Stimulated activated CD4-positive, alpha-beta T cell treated with anti-CD3 and anti-CD28 coated beads, Interleukin-2, amount 100 ng/mL, for 4 hours (primary cell): ENCODE data around the gene NEK6.

ENCODE experiments used
- DNase-seq: peaks from one replicate; pipeline ENCODE4 v3.0.0-alpha.2; 2020; ENCODE audit warnings: low read depth

NEK6 gene

DNA sequence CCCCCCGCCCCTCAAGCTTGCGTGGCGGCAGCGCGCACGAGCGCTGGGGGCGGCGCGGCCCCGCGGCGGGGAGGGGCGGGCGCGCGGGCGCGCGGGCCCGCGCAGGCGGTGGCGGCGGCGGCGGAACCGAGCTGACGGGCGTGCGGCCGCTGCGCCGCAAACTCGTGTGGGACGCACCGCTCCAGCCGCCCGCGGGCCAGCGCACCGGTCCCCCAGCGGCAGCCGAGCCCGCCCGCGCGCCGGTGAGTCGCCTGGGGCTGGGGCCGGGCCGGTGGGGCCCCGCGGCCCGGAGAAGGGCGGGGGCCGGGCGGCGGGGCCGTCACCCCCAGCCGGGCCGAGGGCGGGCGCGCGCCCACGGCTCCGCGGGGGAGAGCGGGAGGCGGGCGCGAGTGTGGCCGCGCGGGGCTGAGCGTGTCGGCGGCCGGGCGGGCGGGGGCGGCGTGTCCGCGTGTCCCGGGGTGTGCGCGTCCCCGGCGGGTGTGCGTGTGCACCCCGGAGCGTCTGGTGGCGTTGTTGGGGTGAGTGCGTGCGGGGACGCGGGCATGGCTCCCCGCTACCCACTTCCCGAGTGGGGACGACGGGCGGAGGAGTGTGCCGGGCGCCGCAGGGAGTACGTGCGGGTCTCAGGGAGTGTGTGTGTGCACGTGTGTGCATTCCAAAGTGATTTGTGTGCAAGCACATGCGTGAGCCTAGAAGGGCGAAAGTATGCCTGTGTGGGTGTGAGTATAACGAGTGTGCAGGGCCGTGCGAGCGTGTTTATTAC, at the start of gene NEK6:
Gene NEK6 (plus strand): TSS at position 106 of the 763 bp plus-strand sequence. CDS start 44,016 bp downstream, outside the sequence.
- DNase-seq: peak; percentile 16

DNA sequence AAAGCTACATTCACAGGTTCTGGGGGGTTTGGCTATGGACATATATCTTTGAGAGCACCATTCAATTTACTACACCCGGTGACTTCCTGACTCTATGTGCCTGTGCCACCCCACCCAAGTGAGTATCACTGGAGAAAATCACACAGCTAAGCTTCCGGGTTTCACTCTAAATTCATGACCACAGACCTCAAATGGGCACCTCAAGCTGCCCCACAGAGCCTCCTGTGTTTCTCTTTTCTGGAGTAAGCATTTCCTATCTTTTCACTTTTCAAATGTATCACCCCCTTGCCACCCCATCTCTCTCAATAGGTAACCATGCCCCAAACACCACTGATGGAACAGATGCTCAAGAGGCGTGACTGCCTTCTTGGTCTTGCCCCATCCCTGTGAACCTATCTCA, 49.2 kb upstream of the NEK6 start:
- DNase-seq: no peak

DNA sequence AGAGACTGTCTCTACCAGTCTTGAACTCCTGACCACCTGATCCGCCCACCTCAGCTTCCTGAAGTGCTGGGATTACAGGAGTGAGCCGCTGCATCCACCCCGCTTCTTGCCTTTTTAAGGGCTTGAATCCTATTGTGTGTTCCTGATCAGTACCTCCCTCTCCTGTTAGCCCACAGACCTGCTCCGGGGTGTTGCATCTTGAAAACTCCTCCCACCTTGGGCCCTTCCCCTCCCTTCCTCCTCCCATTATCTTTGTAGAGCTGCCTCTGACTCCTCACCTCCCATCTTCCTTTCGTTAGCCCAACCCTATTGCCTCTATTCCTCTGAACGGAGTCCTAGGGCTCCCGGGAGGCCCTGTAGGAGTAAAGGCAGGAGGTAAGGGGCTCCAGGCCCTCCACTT, 48.5 kb upstream of the NEK6 start:
- no peak for DNase-seq

DNA sequence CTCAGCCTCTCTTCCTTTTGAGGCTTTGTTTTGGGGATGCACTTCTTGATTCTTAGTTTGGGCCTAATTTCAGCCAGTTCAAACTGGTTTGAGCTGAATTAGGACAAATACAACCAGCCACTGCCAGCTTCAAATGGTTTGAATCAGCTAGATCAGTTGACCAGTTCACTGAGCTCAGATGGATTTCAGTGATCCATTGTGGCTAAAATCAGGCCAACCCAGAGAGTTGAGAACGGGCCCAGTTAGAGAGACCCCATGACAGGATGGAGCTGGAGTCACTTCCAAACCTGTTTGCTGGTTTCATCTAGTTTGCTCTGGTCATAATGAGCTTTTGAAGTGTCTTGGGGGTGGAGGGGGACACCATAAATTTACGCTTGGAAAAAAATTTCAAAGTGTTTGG, 48.0 kb upstream of the NEK6 start:
- no peak for DNase-seq

DNA sequence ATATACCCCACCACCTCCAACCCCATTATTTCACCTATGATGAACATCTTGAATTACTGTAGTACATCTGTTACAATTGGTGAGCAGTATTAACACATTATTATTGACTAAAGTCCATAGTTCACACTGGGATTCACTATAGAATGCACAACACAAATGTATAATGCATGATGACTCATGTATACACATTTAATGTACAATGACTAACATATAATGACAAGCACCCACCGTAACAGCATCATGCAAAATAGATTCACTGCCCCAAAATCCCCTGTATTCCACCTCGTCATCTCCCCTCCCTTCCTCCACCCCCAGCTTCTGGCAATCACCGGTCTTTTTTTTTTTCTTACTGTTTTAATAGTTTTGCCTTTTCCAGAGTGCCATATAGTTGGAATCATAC, 47.1 kb upstream of the NEK6 start:
- DNase-seq: no peak

DNA sequence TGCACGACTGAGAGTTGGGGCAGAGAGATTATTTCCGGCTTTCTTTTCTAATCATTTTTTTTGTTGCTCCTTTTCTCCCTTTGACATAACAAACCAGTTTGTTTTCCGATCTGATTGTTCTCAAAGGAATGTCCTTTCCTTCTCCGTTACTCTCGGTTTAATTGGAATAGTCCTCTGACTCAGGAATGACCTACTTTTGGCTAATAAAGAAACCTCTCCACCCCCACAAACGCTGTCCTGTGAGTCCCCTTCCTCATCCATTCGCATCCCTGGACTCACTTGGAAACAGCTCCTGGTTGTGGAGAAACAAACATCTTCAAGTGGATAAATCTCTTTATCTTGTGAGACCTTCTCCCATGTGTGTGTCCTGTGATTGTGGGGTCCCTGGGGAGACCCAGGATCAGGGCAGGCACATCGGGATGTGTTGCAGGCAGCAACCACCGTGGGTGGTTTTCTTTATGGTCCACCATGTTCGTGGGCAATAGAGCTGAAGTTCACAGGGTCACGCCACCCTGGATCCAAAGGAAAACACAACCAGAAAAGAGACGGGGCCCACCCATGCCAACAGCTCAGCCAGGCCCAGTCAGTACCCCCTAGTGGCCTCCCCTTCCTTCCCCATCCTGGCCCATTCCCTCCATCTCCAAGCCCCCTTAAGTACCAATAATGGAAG, 45.2 kb upstream of the NEK6 start:
- no peak for DNase-seq

DNA sequence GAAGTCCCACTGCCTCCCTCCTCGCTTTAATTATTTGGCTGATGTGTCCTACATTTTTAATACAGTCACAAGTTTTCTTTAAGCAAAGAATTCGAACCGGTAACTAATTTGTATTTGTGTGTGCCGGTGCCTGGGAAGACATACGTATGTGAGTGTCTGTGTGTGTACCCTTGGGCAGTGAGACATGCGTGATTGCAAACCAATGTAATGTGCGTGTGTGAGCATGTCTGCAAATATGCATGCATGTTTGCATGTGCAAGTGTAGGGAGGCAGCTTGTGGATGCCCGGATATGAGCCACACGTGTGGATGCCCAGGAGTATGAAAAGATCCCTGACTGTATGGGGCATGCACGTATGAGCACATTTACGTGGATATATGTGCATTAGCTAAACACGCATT, 44.4 kb upstream of the NEK6 start:
- DNase-seq: no peak

DNA sequence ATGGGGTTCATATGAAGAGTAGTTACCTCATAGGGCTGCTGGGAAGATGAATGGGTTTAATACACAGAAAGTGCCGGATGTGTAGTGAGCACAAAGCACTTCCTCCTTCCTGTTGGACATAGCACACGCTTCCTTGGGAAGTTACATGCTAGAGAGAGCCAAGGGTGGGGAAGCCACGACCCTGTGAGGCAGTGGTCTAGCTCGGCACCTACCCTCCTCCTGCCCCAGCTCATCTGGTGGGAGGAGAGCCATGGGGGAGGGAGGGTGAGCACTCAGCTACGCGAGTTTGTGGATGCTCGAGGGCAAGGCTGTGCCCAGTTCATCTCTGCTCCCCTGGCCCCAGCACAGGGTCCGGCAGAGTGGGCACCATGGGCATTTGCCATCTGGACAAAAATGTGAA, 43.6 kb upstream of the NEK6 start:
- DNase-seq: no peak

DNA sequence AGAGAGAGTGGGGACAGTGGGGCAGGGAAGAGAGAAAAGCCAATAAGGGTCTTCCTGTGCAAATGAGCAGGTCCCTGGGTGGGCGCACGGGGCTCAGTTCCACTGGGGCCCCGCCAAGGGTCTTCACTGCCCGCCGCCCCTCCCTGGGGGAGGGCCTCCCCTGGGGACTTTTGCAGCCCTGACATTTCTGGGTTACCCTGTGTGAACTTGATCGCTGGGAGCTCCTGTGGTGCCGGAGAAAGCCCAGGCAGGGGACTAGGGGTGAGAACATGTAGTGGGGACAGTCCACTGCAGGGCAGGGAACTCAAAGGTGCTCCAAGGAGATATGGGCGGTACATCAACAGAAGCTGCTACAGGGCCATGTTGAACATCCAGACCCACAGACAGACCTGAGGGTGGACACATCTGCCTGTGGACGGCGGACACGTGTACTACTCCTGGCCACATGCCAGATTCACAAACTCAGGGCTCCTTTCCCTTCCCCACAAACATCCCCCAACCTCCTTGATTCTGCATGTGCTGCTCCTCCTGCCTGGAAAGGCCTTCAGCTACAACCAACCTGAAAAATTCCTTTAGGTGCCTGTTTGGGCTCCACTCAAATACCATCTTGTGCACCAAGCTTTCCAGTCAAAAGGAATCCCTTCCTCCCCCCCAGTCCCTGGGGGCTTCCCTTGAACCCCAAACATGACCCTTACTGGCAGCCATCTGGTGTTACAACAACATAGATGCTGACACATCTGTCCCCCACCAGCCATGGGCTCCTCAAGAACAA, 43.0 kb upstream of the NEK6 start:
- DNase-seq: no peak

DNA sequence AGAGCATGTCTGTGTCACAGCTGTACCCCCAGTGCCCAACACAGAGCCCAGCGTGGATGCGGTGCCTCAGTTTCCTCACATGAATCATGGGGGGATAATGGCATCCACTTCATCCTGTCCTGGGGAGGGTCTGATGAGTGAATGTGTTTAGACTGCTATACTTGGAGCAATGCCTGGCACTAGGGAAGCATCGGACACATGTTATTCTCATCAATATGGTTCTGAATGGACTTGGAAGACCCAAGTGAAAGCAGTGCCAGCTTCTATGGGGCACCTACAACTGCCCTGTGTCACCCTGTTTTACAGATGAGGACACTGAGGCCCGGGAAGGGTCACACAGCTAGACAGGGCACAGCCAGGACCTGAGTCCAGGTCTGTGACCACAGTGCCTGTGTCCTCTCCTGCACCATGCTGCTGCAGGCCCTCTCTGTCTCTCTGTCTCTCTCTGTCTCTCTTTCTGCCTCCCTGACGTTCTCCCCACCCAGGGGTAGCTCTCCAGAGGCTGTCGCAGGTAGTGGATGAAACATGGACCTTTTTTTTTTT, 42.3 kb upstream of the NEK6 start:
- DNase-seq: no peak

DNA sequence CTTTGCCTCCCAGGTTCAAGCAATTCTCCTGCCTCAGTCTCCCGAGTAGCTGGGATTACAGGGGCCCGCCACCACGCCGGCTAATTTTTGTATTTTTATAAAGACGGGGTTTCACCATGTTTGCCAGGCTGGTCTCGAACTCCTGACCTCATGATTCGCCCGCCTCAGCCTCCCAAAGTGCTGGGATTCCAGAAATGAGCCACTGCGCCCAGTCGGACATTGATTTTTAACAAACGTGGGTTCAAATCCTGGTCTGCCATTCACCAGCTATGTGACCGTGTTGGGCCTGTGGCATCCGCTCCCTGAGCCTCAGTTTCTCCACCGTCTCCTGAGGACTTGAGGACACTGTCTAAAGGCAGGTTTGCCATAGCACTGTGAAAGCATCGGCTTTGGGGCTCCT, 41.8 kb upstream of the NEK6 start:
- DNase-seq: no peak

DNA sequence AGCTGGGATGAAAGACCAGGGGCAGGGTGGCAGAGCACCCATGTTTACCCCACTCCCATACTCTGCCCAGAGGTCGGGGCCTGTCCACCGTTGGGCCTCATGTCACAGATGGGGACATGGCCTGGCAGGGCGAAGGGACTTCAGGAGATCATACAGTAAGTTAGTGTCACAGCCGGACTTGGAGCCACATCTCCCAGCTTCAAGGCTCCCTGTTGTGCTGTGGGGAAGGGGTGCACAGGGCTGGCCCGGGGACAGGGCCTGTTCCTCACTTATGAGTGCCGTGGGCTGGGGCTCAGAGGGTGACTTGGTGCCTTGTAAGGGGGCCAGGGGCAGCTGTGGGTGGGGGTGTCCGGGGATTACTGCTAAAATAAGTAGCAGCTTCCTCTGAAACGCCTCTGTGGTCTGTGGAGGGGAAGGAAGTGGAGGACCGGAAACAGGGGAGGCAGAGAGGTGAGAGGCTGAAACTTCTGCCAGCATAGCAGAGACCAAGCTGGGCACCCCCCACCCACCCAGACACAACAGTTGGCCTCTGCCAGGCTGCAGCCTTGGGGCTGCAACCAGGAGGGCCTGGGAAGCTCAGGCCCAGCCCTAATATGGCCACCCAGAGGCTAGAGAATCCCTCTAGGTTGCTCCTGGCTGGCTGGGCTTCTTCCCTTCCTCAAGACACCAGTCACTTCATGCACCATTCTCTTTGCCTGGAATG, 41.1 kb upstream of the NEK6 start:
- DNase-seq: peak; percentile 31

DNA sequence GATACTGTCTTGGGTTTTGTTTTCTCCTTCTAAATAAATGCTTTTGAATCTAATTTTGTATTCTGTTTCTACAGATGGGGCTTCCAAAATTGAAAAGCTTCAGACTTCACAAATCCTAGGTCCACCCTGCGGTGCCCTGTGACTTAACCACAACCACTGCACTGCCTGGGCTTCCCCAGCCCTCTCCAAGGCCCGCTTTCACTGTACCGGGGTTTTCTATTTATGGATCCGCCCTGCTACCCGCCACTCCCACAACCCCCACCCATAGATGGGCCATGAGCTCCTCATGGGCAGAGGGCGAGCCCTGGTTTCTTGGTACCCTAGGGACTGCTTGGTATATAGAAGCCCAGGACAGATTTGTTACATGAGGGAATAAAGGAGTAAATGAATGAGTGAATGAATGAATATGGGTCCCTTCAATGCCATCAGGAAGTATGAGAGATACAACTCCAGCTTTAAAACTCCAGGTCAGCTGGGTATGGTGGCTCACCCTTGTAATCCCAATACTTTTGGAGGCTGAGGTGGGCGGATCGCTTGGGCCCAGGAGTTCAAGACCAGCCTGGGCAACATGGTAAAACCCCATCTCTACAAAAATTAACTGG, 39.8 kb upstream of the NEK6 start:
- DNase-seq: no peak

DNA sequence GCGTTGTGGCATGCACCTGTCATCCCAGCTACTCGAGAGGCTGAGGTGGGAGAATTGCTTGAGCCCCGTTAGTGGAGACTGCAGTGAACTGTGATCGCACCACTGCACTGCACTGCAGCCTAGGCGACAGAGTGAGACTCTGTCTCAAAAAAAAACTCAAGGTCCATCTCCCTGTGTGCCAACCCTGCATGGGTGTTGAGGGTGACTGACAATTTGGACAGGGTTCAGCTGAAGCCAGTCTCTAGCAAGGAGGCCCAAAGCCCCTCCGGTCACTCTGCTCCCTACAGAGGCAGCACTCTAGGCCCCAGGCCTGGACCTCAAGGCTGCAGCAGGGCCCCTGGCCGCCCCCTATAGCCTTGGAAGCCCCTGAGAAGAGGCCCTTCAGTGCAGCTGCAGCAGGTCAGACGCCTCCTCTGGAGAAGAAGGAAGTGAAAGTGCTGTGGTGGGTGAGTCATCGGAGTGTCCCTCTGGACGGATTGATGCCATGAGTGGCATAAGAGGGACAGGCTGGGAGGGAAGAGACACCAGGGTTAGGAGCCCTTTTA, 39.2 kb upstream of the NEK6 start:
- DNase-seq: no peak

DNA sequence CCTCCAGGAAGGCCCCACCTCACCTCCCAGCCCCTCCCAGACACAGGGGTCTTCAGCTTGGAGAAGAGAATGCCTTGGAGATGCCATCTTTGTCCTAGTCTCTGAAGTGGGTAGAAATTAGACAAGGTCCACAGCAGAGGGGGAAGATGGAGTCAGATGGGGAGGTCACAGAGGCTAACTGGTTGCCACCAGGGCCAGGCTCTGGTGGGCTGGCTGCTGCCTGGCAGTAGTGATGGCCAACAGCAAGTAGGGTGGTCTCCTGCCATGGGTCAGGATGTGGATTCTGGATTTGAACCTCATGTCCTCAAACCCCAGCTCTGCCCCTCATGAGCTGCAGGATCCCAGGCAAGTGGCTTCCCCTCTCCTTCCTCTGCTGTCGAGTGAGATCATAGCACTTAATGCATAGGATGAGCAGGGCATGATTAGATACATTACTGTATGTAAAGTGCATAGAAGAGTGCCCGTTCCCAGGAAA, 38.7 kb upstream of the NEK6 start:
- no peak for DNase-seq

DNA sequence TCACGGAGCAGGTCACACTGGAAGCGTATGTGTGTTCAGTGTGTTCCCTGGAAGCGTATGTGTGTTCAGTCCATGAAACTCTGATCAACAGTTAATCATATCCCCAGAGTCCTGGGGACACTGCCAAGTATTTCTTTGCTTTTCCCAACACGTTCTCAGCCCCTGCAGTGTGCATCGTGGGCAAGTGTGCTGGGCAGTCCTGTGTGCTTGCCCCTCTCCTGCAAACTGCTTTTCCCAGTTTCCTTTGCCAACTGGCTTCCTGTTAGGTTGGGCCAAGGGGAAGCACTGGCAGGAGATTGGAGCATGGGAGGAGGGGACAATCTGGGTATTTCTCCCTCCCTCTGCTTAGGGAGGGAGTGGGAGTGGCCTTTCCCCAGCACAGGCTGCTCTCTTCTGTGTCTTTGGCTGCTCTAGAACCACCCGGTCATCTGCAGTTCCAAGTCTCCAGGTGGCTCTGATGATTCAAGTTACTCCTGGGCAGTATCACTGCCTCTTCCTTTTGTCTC, 36.8 kb upstream of the NEK6 start:
- no peak for DNase-seq

DNA sequence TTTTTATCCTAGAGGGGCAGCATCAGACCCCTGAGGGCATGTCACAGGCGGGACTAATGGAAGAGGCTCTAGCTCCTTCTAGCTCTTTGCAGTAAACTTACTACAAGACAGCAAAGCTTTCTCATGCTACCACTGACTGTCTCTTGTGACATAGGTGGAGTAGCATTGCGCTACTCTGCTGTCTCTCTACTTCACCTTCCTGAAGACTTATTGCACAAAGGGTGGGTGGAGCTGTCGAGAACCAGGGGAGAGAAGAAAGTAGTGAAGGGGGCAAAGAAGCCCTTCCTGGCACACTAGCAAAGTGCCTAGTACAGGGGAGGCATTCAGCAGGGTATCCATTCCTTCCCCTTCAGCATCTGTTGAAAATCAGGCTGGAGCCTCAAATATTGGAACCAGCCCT, 36.1 kb upstream of the NEK6 start:
- DNase-seq: no peak

DNA sequence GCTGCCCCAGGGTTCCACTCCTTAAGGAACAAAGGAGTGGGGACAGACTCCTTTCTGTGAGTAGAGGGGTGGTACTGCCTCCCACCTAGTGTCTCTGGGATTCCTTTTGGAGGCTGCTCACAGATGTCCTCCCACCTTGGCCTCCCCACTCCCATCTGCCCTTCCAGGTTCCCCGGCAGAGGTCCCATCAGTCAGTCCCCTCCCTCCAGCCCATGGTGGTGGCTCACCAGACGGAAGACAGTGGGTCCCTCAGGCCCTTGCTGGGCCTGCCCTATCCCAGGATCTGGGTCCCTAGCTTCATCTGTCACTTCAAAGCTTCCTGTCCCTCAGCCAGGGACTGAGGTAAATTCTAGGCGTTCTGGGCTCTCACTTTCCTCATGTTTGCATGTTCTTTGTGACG, 35.6 kb upstream of the NEK6 start:
- DNase-seq: no peak

DNA sequence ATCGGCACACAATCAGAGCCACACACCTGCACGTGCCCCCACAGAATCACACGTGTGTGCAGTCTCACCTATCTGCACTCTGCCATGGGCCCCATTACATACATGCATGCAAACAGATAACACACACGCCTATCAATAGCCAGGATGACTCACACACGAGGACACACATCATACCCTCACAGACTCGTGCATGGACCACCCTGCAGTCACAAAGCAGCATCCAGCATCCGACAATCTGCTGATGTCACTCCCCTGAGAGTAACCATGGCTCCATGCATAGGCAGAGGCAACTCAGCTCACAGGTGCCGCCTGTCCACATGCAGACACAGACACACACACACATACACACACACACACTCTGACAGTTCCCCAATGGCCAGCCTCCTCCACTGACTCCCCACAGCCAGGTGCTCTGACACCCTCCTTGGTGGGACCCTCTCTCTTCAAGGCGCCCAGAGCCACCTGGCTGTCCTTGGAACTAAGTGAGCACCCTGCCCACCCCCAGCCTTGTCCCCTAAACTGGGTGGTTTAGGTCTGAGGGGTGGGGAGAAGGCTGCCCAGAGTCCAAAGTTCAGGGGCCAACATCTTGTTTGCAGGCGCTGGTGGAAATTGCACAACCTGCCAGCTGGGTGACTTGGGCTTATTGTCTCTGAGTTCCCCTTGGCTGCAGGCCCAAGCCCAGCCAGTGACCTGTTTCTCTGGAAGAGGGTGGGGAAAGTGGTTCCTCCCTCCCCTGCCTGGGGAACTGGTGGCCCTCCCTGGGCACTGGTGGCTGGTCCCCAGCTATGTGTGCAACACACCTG, 34.6 kb upstream of the NEK6 start:
- DNase-seq: no peak

DNA sequence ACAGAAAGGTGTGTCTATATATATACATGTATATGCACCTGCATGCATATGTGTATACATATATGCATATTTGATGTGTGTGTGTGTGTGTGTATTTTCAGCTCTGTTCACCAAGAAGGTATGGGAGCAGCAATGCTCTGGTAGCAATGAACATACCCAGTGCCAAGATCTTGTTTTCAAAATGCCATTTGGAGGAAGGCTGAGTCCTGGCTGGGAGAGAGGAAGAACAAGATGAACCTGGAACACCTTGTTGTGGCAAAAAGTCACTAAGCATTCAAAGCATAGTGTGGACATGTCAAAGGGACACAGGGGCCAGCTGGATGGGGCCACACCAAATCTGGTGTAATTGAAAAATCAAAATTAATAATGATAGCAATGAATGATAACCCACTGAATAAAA, 31.8 kb upstream of the NEK6 start:
- no peak for DNase-seq
